NOMO-1 treated with DMSO at 0.1 percent for 48 hours (cell line): ENCODE measurements around the gene NOL9.

Experiments
- DNase-seq: peaks from one replicate; lab custom pipeline; 2025; ENCODE audit not compliant: unreplicated experiment; lab: John Stamatoyannopoulos, UW

The NOL9 gene

GRCh38 chr1:6473156-6473555, 81.2 kb downstream of the NOL9 start:
- no peak for DNase-seq

- no peak for DNase-seq
Observed at GRCh38 chr1:6472391-6472790, 81.9 kb downstream of the NOL9 start.

- no peak for DNase-seq
Observed at GRCh38 chr1:6471970-6472368, 82.3 kb downstream of the NOL9 start.
